Liver (tissue), 9 donors: ENCODE data around the gene SEC31A. TPM values are rescaled to one million over a fixed set of nuclear protein-coding genes. Genes with fewer than 3 reads are reported as not detected.

Experiments used
- DNase-seq: peaks from one replicate; pipeline ENCODE4 v3.0.0-alpha.2; 2017; ENCODE audit warnings: low spot score
- H3K27ac ChIP-seq, 2 donors: one replicate each; pipeline ENCODE4 v1.7.0; 2013; ENCODE audit warnings: inconsistent platforms in 2 of 2, low read length in 2 of 2, control low read depth in 1 of 2, low read depth in 1 of 2, mild to moderate bottlenecking in 1 of 2
- H3K27me3 ChIP-seq, 4 donors: one replicate each; pipeline versions ENCODE4 v1.6.1 to v1.7.0; 2013; ENCODE audit warnings: low read length in 3 of 4, inconsistent platforms in 1 of 4, mild to moderate bottlenecking in 1 of 4, moderate library complexity in 1 of 4; ENCODE audit not compliant: control insufficient read depth in 4 of 4, insufficient read depth in 4 of 4
- H3K36me3 ChIP-seq, 4 donors: one replicate each; pipeline versions ENCODE4 v1.6.1 to v1.7.0; 2013; ENCODE audit warnings: low read length in 3 of 4, mild to moderate bottlenecking in 3 of 4, low read depth in 1 of 4, moderate library complexity in 1 of 4; ENCODE audit not compliant: control insufficient read depth in 4 of 4, insufficient read depth in 3 of 4
- H3K4me1 ChIP-seq, 4 donors: one replicate each; pipeline versions ENCODE4 v1.6.1 to v1.7.0; 2013; ENCODE audit warnings: low read length in 3 of 4, mild to moderate bottlenecking in 3 of 4, moderate library complexity in 1 of 4; ENCODE audit not compliant: control insufficient read depth in 4 of 4, insufficient read depth in 4 of 4
- H3K4me3 ChIP-seq, 3 donors: one replicate each; pipeline versions ENCODE4 v1.6.1 to v1.7.0; 2013; ENCODE audit warnings: low read length in 3 of 3, control low read depth in 1 of 3, low read depth in 1 of 3, mild to moderate bottlenecking in 1 of 3
- H3K9ac ChIP-seq, 2 donors: one replicate each; pipeline ENCODE4 v1.7.0; 2013; ENCODE audit warnings: low read length in 2 of 2, mild to moderate bottlenecking in 2 of 2, moderate library complexity in 2 of 2, control low read depth in 1 of 2, low read depth in 1 of 2
- H3K9me3 ChIP-seq, 4 donors: one replicate each; pipeline versions ENCODE4 v1.6.1 to v1.7.0; 2013; ENCODE audit warnings: low read length in 3 of 4; ENCODE audit not compliant: control insufficient read depth in 4 of 4
- EGR1 ChIP-seq, 2 donors: IDR thresholded peaks; 2 replicates each; pipeline ENCODE4 v1.6.1; 2016 to 2018; ENCODE audit warnings: antibody characterized with exemption in 2 of 2, low read depth in 2 of 2
- FOXA1 ChIP-seq: IDR thresholded peaks from 2 replicates; pipeline ENCODE4 v1.6.1; 2016; ENCODE audit warnings: antibody characterized with exemption
- FOXA2 ChIP-seq: IDR thresholded peaks from 2 replicates; pipeline ENCODE4 v1.6.1; 2016; ENCODE audit warnings: antibody characterized with exemption
- GABPA ChIP-seq, 2 donors: IDR thresholded peaks in 1 of 2; conservative IDR thresholded peaks in 1 of 2; 2 replicates each; pipeline ENCODE4 v1.6.1; 2016; ENCODE audit warnings: antibody characterized with exemption in 2 of 2, mild to moderate bottlenecking in 1 of 2, moderate library complexity in 1 of 2
- HNF4A ChIP-seq, 2 donors: conservative IDR thresholded peaks; 2 replicates each; pipeline ENCODE4 v1.6.1; 2016; ENCODE audit warnings: antibody characterized with exemption in 2 of 2, mild to moderate bottlenecking in 2 of 2
- HNF4G ChIP-seq: IDR thresholded peaks from 2 replicates; pipeline ENCODE4 v1.6.1; 2016; ENCODE audit warnings: antibody characterized with exemption
- JUND ChIP-seq, 2 donors: IDR thresholded peaks; 2 replicates each; pipeline ENCODE4 v1.6.1; 2016; ENCODE audit warnings: antibody characterized with exemption in 2 of 2
- NR2F2 ChIP-seq: IDR thresholded peaks from 2 replicates; pipeline ENCODE4 v1.6.1; 2016; ENCODE audit warnings: antibody characterized with exemption
- RAD21 ChIP-seq, 2 donors: IDR thresholded peaks; 2 replicates each; pipeline ENCODE4 v1.6.1; 2016; ENCODE audit warnings: antibody characterized with exemption in 2 of 2, mild to moderate bottlenecking in 2 of 2
- RXRA ChIP-seq, 2 donors: IDR thresholded peaks; 2 replicates each; pipeline ENCODE4 v1.6.1; 2017 to 2018; ENCODE audit warnings: antibody characterized with exemption in 2 of 2, mild to moderate bottlenecking in 1 of 2
- SP1 ChIP-seq: IDR thresholded peaks from 2 replicates; pipeline ENCODE4 v1.6.1; 2018; ENCODE audit warnings: antibody characterized with exemption, mild to moderate bottlenecking
- TAF1 ChIP-seq: conservative IDR thresholded peaks from 2 replicates; pipeline ENCODE4 v1.6.1; 2016; ENCODE audit warnings: antibody characterized with exemption, mild to moderate bottlenecking
- YY1 ChIP-seq: IDR thresholded peaks from 2 replicates; pipeline ENCODE4 v1.6.1; 2016; ENCODE audit warnings: antibody characterized with exemption, mild to moderate bottlenecking
- WGBS: extraction: QIAGEN DNeasy Blood & Tissue Kit; methylation state at CpG from one replicate; pipeline ENCODE4 v1.1.7; 2013; 5-methylcytosine and 5-hydroxymethylcytosine counted together
- polyA plus RNA-seq, 2 donors: library from polyadenylated mRNA; stranded (reverse) in 1 of 2; unstranded in 1 of 2; fragments of 200-250 nt in 1 of 2; fragments of >200 nt in 1 of 2; fragmentation: Nextera tagmentation in 1 of 2; extraction: Ambion mirVana in 1 of 2; gene quantifications; one replicate each; pipeline versions ENCODE4 v1.2.1 to v1.2.3, GENCODE V29; 2013 to 2015
- total RNA-seq, 2 donors: library from RNA; depleted of rRNA; stranded (reverse); fragments of >200 nt; gene quantifications; one replicate each; pipeline ENCODE4 v1.2.3, GENCODE V29; 2014
- TF ChIP-seq, protein P1 (sequence below): IDR thresholded peaks from 2 replicates; pipeline ENCODE4 v1.6.1; 2016; ENCODE audit warnings: antibody characterized with exemption
- TF ChIP-seq, protein P2 (sequence below): IDR thresholded peaks from 2 replicates; pipeline ENCODE4 v1.6.1; 2016; ENCODE audit warnings: antibody characterized with exemption
- TF ChIP-seq, protein P3 (sequence below): IDR thresholded peaks from 2 replicates; pipeline ENCODE4 v1.6.1; 2016; ENCODE audit warnings: antibody characterized with exemption, mild to moderate bottlenecking
- TF ChIP-seq, protein P4 (sequence below): IDR thresholded peaks from 2 replicates; pipeline ENCODE4 v1.6.1; 2016; ENCODE audit warnings: antibody characterized with exemption
- donor health status: healthy.
- donor health status: healthy.
- donor health status: healthy.
- donor health status: healthy.
- donor health status: healthy.

The SEC31A gene
- total and polyA plus RNA-seq, 4 donors = 79.9 to 204 (median 88.9) TPM

DNA sequence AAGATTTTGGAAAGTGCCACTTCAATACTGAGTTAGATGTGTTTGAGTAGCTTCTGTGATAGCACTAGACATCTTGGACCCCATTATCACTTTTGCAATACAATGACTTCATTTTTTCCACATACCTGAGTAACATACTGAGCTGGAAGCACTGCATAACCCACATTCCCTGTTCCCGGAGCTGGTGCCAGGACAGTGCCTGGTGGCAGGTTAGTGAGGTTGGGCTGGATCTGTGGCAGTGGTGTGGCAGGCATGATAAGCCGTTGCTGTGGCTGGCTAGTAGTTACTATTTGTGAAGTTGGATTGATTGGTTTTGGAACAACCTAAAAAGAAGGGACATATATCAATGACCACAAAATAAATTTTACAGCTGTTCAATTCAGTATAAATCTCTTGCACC, 48.5 kb upstream of the SEC31A start:
- no peak overlapping the region for H3K4me3 ChIP-seq
- H3K9me3 ChIP-seq = no peaks in the 10 kb centered on the region
- H3K4me1 ChIP-seq = no peaks in the 10 kb centered on the region
- H3K36me3 ChIP-seq = peaks cover 0 to 31% (median 21%) of the 10 kb centered on the region in 4 donors
- WGBS = 95% methylated on average over 2 of the region's 2 CpGs
- no peak for TF ChIP-seq YY1
- TF ChIP-seq RXRA (IDR thresholded peaks at IDR 0.05) = no peak
- TF ChIP-seq JUND (IDR thresholded peaks at IDR 0.05) = no peak
- TF ChIP-seq HNF4A (conservative IDR thresholded peaks at IDR 0.05) = no peak
- no peak for TF ChIP-seq HNF4G
- TF ChIP-seq TAF1 = no peak
- TF ChIP-seq, protein P1, sequence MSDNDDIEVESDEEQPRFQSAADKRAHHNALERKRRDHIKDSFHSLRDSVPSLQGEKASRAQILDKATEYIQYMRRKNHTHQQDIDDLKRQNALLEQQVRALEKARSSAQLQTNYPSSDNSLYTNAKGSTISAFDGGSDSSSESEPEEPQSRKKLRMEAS = no peak
- no peak overlapping the region for H3K9ac ChIP-seq
- no peaks in the 10 kb centered on the region for H3K27me3 ChIP-seq
- no peak overlapping the region for H3K27ac ChIP-seq
- DNase-seq = no peak

DNA sequence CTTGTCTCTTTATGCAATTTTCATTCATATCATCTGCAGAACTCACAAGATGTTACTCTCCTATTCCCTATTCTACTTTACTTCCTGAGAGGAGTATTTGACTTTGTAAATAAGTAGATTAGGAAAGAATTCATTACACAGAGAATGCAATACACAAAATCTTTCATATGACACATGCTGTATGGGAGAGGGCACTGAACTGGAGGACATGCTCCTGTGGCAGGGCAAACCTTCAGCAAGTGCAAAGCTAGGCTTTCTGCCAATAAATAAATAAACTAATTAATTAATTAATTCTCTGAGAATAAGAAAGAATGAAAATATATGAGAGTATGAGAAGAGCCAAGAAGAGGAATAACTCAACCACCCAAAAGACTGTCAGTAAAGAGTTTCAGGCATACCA, 43.5 kb upstream of the SEC31A start:
- Histone ChIP-seq H3K27ac (no peak overlapping the region), H3K9me3 (no peaks in the 10 kb centered on the region), H3K27me3 (no peaks in the 10 kb centered on the region), H3K36me3 (peaks cover 3 to 29% (median 19%) of the 10 kb centered on the region in 4 donors), H3K9ac (no peak overlapping the region), H3K4me3 (no peak overlapping the region), H3K4me1 (no peaks in the 10 kb centered on the region)
- TF ChIP-seq RAD21 (IDR thresholded peaks at IDR 0.05) (no peak), JUND (IDR thresholded peaks at IDR 0.05) (no peak), RXRA (IDR thresholded peaks at IDR 0.05) (peak; percentile 58 to 91), SP1 (no peak), TAF1 (no peak), HNF4A (conservative IDR thresholded peaks at IDR 0.05) (no peak), YY1 (no peak)
- TF ChIP-seq, protein P2, sequence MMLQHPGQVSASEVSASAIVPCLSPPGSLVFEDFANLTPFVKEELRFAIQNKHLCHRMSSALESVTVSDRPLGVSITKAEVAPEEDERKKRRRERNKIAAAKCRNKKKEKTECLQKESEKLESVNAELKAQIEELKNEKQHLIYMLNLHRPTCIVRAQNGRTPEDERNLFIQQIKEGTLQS = no peak
- DNase-seq = no peak

DNA sequence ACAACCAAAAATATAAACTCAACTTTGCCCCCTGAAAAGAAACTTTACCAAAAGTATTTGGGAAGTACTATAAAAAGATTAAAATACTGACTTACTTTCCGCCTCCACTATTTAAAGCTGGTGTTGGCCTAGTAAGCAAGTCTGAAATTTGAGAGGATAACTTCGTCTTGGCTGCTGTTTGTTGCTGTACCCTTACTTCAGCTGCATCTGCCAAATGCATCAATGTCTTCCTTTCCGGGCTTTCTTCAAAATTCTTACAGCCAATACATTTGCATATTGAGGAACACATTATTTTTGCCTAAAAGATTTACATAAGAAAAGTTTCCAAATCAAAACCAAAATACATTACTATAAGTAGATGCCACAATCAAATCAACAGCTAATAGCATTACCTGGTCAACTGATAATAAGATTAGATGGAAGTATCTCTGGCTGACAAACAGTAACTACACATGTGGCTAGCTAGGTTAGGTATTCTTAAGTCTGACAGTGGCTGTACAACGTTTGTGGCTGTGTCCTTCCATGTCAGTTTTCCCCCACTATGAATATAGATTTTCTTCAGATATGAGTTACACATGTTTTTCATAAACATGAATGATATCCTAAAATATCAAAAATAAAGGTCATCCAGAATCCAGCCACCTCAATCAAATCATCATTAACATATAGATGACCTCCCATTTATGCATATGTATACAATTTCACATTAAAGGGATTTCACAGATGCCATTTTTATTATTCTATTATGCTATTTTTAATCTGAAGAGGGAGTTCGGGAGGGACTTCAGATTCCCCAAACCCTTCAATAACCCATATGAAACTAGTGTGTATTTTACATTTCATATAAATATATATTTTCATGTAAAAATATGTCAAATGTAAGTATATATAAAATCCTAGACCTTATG, 40.1 kb upstream of the SEC31A start:
- 93% methylated on average over 5 of the region's 5 CpGs for WGBS
- H3K36me3 ChIP-seq = peaks cover 3 to 14% (median 9%) of the 10 kb centered on the region in 4 donors
- no peak overlapping the region for H3K9ac ChIP-seq
- H3K27ac ChIP-seq = no peak overlapping the region
- no peaks in the 10 kb centered on the region for H3K9me3 ChIP-seq
- no peaks in the 10 kb centered on the region for H3K4me1 ChIP-seq
- no peak overlapping the region for H3K4me3 ChIP-seq
- DNase-seq = no peak
- no peaks in the 10 kb centered on the region for H3K27me3 ChIP-seq
- TF ChIP-seq SP1 (no peak), JUND (IDR thresholded peaks at IDR 0.05) (no peak), FOXA1 (no peak), GABPA (IDR thresholded peaks at IDR 0.05 in 1 of 2, conservative IDR thresholded peaks at IDR 0.05 in 1 of 2) (no peak), EGR1 (IDR thresholded peaks at IDR 0.05; ENCODE audit: low read depth in 2 of 2) (no peak), RAD21 (IDR thresholded peaks at IDR 0.05) (no peak), TAF1 (no peak), RXRA (IDR thresholded peaks at IDR 0.05) (no peak), HNF4A (conservative IDR thresholded peaks at IDR 0.05) (no peak), NR2F2 (no peak), FOXA2 (no peak), HNF4G (no peak)
- TF ChIP-seq, protein P2 = no peak
- TF ChIP-seq, protein P1 = no peak
- TF ChIP-seq, protein P3, sequence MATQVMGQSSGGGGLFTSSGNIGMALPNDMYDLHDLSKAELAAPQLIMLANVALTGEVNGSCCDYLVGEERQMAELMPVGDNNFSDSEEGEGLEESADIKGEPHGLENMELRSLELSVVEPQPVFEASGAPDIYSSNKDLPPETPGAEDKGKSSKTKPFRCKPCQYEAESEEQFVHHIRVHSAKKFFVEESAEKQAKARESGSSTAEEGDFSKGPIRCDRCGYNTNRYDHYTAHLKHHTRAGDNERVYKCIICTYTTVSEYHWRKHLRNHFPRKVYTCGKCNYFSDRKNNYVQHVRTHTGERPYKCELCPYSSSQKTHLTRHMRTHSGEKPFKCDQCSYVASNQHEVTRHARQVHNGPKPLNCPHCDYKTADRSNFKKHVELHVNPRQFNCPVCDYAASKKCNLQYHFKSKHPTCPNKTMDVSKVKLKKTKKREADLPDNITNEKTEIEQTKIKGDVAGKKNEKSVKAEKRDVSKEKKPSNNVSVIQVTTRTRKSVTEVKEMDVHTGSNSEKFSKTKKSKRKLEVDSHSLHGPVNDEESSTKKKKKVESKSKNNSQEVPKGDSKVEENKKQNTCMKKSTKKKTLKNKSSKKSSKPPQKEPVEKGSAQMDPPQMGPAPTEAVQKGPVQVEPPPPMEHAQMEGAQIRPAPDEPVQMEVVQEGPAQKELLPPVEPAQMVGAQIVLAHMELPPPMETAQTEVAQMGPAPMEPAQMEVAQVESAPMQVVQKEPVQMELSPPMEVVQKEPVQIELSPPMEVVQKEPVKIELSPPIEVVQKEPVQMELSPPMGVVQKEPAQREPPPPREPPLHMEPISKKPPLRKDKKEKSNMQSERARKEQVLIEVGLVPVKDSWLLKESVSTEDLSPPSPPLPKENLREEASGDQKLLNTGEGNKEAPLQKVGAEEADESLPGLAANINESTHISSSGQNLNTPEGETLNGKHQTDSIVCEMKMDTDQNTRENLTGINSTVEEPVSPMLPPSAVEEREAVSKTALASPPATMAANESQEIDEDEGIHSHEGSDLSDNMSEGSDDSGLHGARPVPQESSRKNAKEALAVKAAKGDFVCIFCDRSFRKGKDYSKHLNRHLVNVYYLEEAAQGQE = no peak
- TF ChIP-seq, protein P4, sequence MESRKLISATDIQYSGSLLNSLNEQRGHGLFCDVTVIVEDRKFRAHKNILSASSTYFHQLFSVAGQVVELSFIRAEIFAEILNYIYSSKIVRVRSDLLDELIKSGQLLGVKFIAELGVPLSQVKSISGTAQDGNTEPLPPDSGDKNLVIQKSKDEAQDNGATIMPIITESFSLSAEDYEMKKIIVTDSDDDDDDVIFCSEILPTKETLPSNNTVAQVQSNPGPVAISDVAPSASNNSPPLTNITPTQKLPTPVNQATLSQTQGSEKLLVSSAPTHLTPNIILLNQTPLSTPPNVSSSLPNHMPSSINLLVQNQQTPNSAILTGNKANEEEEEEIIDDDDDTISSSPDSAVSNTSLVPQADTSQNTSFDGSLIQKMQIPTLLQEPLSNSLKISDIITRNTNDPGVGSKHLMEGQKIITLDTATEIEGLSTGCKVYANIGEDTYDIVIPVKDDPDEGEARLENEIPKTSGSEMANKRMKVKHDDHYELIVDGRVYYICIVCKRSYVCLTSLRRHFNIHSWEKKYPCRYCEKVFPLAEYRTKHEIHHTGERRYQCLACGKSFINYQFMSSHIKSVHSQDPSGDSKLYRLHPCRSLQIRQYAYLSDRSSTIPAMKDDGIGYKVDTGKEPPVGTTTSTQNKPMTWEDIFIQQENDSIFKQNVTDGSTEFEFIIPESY = no peak
